ENCODE measurements around the gene USPL1. TPM values are rescaled to one million over a fixed set of nuclear protein-coding genes. Genes with fewer than 3 reads are reported as not detected.

The USPL1 gene
- total RNA-seq, 1 experiment from 2014 or later, result 23.4 TPM

- Histone ChIP-seq H3K4me3 (ENCODE audit: low read depth, low read length) (no peak overlapping the region), H3K4me1 (peaks cover 53% of the 10 kb centered on the region), H3K9me3 (no peaks in the 10 kb centered on the region), H3K27me3 (replicated peaks; ENCODE audit: control insufficient read depth, insufficient read depth, low read length) (no peaks in the 10 kb centered on the region), H3K36me3 (ENCODE audit: control insufficient read depth, insufficient read depth, low read length) (no peaks in the 10 kb centered on the region)
- Mint-ChIP-seq H3K27me3 (ENCODE audit: insufficient read depth, unreplicated experiment) (no peaks in the 10 kb centered on the region), H3K36me3 (ENCODE audit: insufficient read depth, unreplicated experiment) (peaks cover 11% of the 10 kb centered on the region), H3K9me3 (ENCODE audit: unreplicated experiment) (no peaks in the 10 kb centered on the region), H3K4me3 (ENCODE audit: unreplicated experiment) (no peak overlapping the region), H3K27ac (ENCODE audit: unreplicated experiment) (no peak overlapping the region), H3K4me1 (ENCODE audit: low read depth, unreplicated experiment) (peaks cover 6% of the 10 kb centered on the region)
- intact Hi-C loops (cut with micrococcal nuclease; ENCODE audit: unreplicated experiment), result no loop called here
- CTCF ChIA-PET, result no interaction called here
- TF ChIP-seq, protein P1, sequence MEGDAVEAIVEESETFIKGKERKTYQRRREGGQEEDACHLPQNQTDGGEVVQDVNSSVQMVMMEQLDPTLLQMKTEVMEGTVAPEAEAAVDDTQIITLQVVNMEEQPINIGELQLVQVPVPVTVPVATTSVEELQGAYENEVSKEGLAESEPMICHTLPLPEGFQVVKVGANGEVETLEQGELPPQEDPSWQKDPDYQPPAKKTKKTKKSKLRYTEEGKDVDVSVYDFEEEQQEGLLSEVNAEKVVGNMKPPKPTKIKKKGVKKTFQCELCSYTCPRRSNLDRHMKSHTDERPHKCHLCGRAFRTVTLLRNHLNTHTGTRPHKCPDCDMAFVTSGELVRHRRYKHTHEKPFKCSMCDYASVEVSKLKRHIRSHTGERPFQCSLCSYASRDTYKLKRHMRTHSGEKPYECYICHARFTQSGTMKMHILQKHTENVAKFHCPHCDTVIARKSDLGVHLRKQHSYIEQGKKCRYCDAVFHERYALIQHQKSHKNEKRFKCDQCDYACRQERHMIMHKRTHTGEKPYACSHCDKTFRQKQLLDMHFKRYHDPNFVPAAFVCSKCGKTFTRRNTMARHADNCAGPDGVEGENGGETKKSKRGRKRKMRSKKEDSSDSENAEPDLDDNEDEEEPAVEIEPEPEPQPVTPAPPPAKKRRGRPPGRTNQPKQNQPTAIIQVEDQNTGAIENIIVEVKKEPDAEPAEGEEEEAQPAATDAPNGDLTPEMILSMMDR (IDR thresholded peaks at IDR 0.05; ENCODE audit: insufficient read depth in 1 of 2, low read depth in 1 of 2, low read length in 1 of 2, severe bottlenecking in 1 of 2, unreplicated experiment in 1 of 2), result no peak
- DNase-seq, result no peak
- POLR2A ChIA-PET, result no interaction called here
- TSS peak; percentile 66 for BruUV-seq (replicated peaks)
Observed at GRCh38 chr13:30665638-30666037, 47.9 kb downstream of the USPL1 start.

- Mint-ChIP-seq H3K4me1 (ENCODE audit: low read depth, unreplicated experiment) (peaks cover 6% of the 10 kb centered on the region), H3K27ac (ENCODE audit: unreplicated experiment) (no peak overlapping the region), H3K27me3 (ENCODE audit: insufficient read depth, unreplicated experiment) (no peaks in the 10 kb centered on the region), H3K36me3 (ENCODE audit: insufficient read depth, unreplicated experiment) (peaks cover 11% of the 10 kb centered on the region), H3K4me3 (ENCODE audit: unreplicated experiment) (no peak overlapping the region), H3K9me3 (ENCODE audit: unreplicated experiment) (no peaks in the 10 kb centered on the region)
- intact Hi-C loops (cut with micrococcal nuclease; ENCODE audit: unreplicated experiment), result no loop called here
- Histone ChIP-seq H3K36me3 (ENCODE audit: control insufficient read depth, insufficient read depth, low read length) (no peaks in the 10 kb centered on the region), H3K27me3 (replicated peaks; ENCODE audit: control insufficient read depth, insufficient read depth, low read length) (no peaks in the 10 kb centered on the region), H3K9me3 (no peaks in the 10 kb centered on the region), H3K4me3 (ENCODE audit: low read depth, low read length) (no peak overlapping the region), H3K4me1 (peaks cover 49% of the 10 kb centered on the region)
- CTCF ChIA-PET, result no interaction called here
- TF ChIP-seq, protein P1 (IDR thresholded peaks at IDR 0.05; ENCODE audit: insufficient read depth in 1 of 2, low read depth in 1 of 2, low read length in 1 of 2, severe bottlenecking in 1 of 2, unreplicated experiment in 1 of 2), result no peak
- BruUV-seq (replicated peaks), result no TSS peak
- POLR2A ChIA-PET, result no interaction called here
- DNase-seq, result peak; percentile 76 to 87
Observed at GRCh38 chr13:30666113-30666512, 48.4 kb downstream of the USPL1 start.

GRCh38 chr13:30667014-30667413 lies 49.3 kb downstream of the USPL1 start:
- peaks cover 40% of the 10 kb centered on the region for H3K4me1 ChIP-seq
- peaks cover 11% of the 10 kb centered on the region for H3K36me3 Mint-ChIP-seq (ENCODE audit: insufficient read depth, unreplicated experiment)
- H3K27me3 ChIP-seq (replicated peaks; ENCODE audit: control insufficient read depth, insufficient read depth, low read length), result no peaks in the 10 kb centered on the region
- H3K27me3 Mint-ChIP-seq (ENCODE audit: insufficient read depth, unreplicated experiment), result no peaks in the 10 kb centered on the region
- no peaks in the 10 kb centered on the region for H3K36me3 ChIP-seq (ENCODE audit: control insufficient read depth, insufficient read depth, low read length)
- no peaks in the 10 kb centered on the region for H3K9me3 Mint-ChIP-seq (ENCODE audit: unreplicated experiment)
- no peak overlapping the region for H3K4me3 ChIP-seq (ENCODE audit: low read depth, low read length)
- H3K9me3 ChIP-seq, result no peaks in the 10 kb centered on the region
- BruUV-seq (replicated peaks), result no TSS peak
- CTCF ChIA-PET, result no interaction called here
- POLR2A ChIA-PET, result no interaction called here
- intact Hi-C loops (cut with micrococcal nuclease; ENCODE audit: unreplicated experiment), result no loop called here
- H3K4me3 Mint-ChIP-seq (ENCODE audit: unreplicated experiment), result no peak overlapping the region
- H3K4me1 Mint-ChIP-seq (ENCODE audit: low read depth, unreplicated experiment), result peaks cover 13% of the 10 kb centered on the region
- TF ChIP-seq, protein P1 (IDR thresholded peaks at IDR 0.05; ENCODE audit: insufficient read depth in 1 of 2, low read depth in 1 of 2, low read length in 1 of 2, severe bottlenecking in 1 of 2, unreplicated experiment in 1 of 2), result no peak
- no peak overlapping the region for H3K27ac Mint-ChIP-seq (ENCODE audit: unreplicated experiment)
- no peak for DNase-seq

Measured in Caco-2 (cell line).